Urinary bladder (tissue), 4 donors: ENCODE data around the gene PCMTD2. TPM values are rescaled to one million over a fixed set of nuclear protein-coding genes. Genes with fewer than 3 reads are reported as not detected.

ENCODE experiments used
- DNase-seq: peaks from one replicate; pipeline ENCODE4 v3.0.0-alpha.2; 2015; ENCODE audit errors: extremely low spot score
- H3K27ac ChIP-seq: one replicate; pipeline ENCODE4 v1.5.1; 2013; ENCODE audit warnings: low read depth, mild to moderate bottlenecking, moderate library complexity
- H3K36me3 ChIP-seq: one replicate; pipeline ENCODE4 v1.6.1; 2013; ENCODE audit warnings: mild to moderate bottlenecking, moderate library complexity; ENCODE audit not compliant: insufficient read depth
- H3K4me1 ChIP-seq: one replicate; pipeline ENCODE4 v1.6.1; 2013; ENCODE audit warnings: mild to moderate bottlenecking, moderate library complexity; ENCODE audit not compliant: insufficient read depth
- H3K4me3 ChIP-seq: one replicate; pipeline ENCODE4 v1.5.1; 2013; ENCODE audit warnings: low read depth, low read length
- WGBS: extraction: QIAGEN DNeasy Blood & Tissue Kit; methylation state at CpG from one replicate; pipeline ENCODE4 v1.1.7; 2013; 5-methylcytosine and 5-hydroxymethylcytosine counted together
- polyA plus RNA-seq: library from polyadenylated mRNA; stranded (reverse); fragments of 200-250 nt; gene quantifications from one replicate; pipeline ENCODE4 v1.2.3, GENCODE V29; 2013
- total RNA-seq: library from RNA; depleted of rRNA; stranded (reverse); fragments of >200 nt; gene quantifications from one replicate; pipeline ENCODE4 v1.2.3, GENCODE V29; 2014
- donor health status: healthy with polysubstance abuse.
- donor health status: healthy.

Gene PCMTD2
- total RNA-seq (93.9 TPM), polyA plus RNA-seq (39.1 TPM)

- Histone ChIP-seq H3K27ac (peak within 1 kb of the TSS; percentile 65), H3K4me3 (peak within 1 kb of the TSS; percentile 91), H3K4me1 (peaks cover 3% of the 10 kb centered on the region), H3K36me3 (no peaks in the 10 kb centered on the region)
- WGBS: under 1% methylated on average over 96 of the region's 96 CpGs
- DNase-seq: peak; percentile 47
Measured at GRCh38 chr20:64255361-64256281, at the start of gene PCMTD2. PCMTD2 (plus strand) TSS chr20:64255748; CDS start chr20:64259966, 4,218 bp downstream.

GRCh38 chr20:64206614-64207013, 48.9 kb upstream of the PCMTD2 start:
- no peak for DNase-seq
- H3K36me3 ChIP-seq: no peaks in the 10 kb centered on the region
- H3K4me1 ChIP-seq: no peaks in the 10 kb centered on the region
- H3K27ac ChIP-seq: no peak overlapping the region
- no peak overlapping the region for H3K4me3 ChIP-seq
- 90% methylated on average over 8 of the region's 8 CpGs for whole genome bisulfite sequencing

DNA sequence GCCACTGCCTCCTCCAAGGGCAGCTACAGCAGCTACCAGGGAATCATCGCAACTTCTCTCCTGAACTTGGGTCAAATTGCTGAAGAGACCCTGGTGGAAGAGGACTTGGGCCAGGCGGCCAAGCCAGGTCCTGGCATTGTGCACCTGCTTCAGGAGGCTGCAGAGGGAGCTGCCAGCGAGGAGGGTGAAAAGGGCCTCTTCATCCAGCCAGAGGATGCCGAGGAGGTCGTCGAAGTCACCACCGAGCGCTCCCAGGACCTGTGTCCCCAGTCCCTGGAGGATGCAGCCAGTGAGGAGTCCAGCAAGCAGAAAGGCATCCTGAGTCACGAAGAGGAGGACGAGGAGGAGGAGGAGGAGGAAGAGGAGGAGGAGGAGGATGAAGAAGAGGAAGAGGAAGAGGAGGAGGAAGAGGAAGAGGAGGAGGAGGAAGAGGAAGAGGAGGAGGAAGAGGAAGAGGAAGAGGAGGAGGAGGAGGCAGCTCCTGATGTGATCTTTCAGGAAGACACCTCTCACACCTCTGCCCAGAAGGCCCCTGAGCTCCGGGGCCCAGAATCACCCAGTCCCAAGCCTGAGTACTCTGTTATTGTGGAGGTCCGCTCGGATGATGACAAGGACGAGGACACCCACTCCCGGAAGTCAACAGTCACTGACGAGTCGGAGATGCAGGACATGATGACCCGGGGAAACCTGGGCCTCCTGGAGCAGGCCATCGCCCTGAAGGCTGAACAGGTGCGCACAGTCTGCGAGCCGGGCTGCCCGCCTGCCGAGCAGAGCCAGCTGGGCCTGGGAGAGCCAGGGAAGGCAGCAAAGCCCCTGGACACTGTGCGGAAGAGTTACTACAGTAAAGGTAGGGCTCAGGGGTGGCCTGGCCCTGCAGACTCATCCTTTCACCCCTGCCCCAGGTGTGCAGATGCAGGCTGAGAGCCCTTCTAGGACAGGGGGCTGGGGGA, 47.6 kb upstream of the PCMTD2 start:
- DNase-seq: no peak
- Histone ChIP-seq H3K36me3 (no peaks in the 10 kb centered on the region), H3K4me1 (no peaks in the 10 kb centered on the region), H3K4me3 (no peak overlapping the region), H3K27ac (no peak overlapping the region)
- 89% methylated on average over 25 of the region's 25 CpGs for WGBS

- Histone ChIP-seq H3K27ac (no peak overlapping the region), H3K4me1 (no peaks in the 10 kb centered on the region), H3K4me3 (no peak overlapping the region), H3K36me3 (no peaks in the 10 kb centered on the region)
- DNase-seq: no peak
- WGBS: 77% methylated on average over 7 of the region's 7 CpGs
Measured at GRCh38 chr20:64209148-64209547, 46.4 kb upstream of the PCMTD2 start.

GRCh38 chr20:64210656-64211369, 44.7 kb upstream of the PCMTD2 start:
- Histone ChIP-seq H3K4me1 (no peaks in the 10 kb centered on the region), H3K27ac (no peak overlapping the region), H3K4me3 (no peak overlapping the region), H3K36me3 (no peaks in the 10 kb centered on the region)
- 80% methylated on average over 15 of the region's 15 CpGs for WGBS
- DNase-seq: no peak

DNA sequence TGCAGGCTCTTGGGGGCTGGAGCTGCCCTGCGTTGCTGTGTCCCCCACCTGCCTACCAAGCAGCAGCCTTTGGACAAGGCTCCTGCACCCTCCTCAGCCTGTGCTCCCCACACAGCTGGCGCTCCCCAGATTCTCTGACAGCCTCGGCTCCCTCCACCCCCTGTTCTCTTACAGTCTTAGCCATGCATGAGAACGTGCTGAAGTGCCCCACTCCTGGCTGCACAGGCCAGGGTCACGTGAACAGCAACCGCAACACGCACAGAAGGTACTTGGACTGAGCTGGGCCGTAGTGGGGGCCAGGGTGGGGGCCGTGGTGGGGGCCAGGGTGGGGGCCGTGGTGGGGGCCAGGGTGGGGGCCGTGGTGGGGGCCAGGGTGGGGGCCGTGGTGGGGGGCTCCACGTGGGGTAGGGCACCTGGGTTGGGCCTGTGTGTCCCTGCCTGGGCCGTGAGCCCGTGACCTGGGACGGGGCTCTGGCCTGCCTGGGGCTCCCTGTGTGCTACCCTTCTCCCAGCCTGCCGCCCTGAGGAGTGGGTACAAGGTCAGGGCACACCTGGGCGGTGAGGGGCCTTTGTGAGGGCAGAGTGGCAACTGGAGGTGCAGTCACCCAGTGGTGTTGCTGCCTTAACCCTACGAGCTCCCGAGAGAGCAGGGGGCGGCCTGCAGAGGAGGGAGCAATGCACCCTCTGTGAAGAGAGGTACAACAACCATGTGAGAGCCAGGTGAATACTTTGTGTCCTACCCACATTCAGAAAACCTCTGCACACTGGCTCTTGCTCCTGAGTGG, 43.5 kb upstream of the PCMTD2 start:
- no peak overlapping the region for H3K4me3 ChIP-seq
- 78% methylated on average over 21 of the region's 21 CpGs for WGBS
- no peak for DNase-seq
- no peaks in the 10 kb centered on the region for H3K36me3 ChIP-seq
- no peak overlapping the region for H3K27ac ChIP-seq
- H3K4me1 ChIP-seq: no peaks in the 10 kb centered on the region

GRCh38 chr20:64212755-64213154, 42.8 kb upstream of the PCMTD2 start:
- no peak for DNase-seq
- no peaks in the 10 kb centered on the region for H3K36me3 ChIP-seq
- 26% methylated on average over 7 of the region's 7 CpGs for WGBS
- H3K27ac ChIP-seq: no peak overlapping the region
- no peaks in the 10 kb centered on the region for H3K4me1 ChIP-seq
- no peak overlapping the region for H3K4me3 ChIP-seq

DNA sequence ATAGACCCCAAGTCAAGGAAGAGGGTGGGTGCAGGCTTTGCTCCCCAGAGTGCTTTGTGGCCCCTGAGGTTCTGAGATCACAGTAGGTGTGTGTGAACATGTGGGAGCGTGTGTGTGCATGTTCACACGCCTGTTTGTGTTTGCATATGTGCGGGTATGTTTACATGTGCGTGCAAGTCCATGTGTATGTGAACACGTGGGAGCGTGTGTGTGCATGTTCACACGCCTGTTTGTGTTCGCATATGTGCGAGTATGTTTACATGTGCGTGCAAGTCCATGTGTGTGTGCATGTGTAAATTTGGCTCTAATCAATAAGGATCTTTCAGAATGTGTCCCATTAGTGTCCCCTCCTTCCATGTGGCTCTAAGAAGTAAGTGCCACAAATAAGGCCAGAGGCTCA, 41.4 kb upstream of the PCMTD2 start:
- Histone ChIP-seq H3K27ac (no peak overlapping the region), H3K4me1 (no peaks in the 10 kb centered on the region), H3K36me3 (no peaks in the 10 kb centered on the region), H3K4me3 (no peak overlapping the region)
- no peak for DNase-seq
- 93% methylated on average over 10 of the region's 10 CpGs for WGBS

GRCh38 chr20:64214952-64215351, 40.6 kb upstream of the PCMTD2 start:
- Histone ChIP-seq H3K36me3 (no peaks in the 10 kb centered on the region), H3K4me1 (no peaks in the 10 kb centered on the region), H3K4me3 (no peak overlapping the region), H3K27ac (no peak overlapping the region)
- WGBS: 43% methylated on average over 6 of the region's 6 CpGs
- DNase-seq: no peak

- H3K4me3 ChIP-seq: no peak overlapping the region
- 60% methylated on average over 3 of the region's 3 CpGs for WGBS
- H3K27ac ChIP-seq: no peak overlapping the region
- DNase-seq: no peak
- no peaks in the 10 kb centered on the region for H3K36me3 ChIP-seq
- H3K4me1 ChIP-seq: no peaks in the 10 kb centered on the region
Measured at GRCh38 chr20:64216036-64216435, 39.5 kb upstream of the PCMTD2 start.

- Histone ChIP-seq H3K4me3 (no peak overlapping the region), H3K27ac (no peak overlapping the region), H3K36me3 (no peaks in the 10 kb centered on the region), H3K4me1 (no peaks in the 10 kb centered on the region)
- no peak for DNase-seq
- 93% methylated on average over 11 of the region's 11 CpGs for WGBS
Measured at GRCh38 chr20:64216910-64217309, 38.6 kb upstream of the PCMTD2 start.

DNA sequence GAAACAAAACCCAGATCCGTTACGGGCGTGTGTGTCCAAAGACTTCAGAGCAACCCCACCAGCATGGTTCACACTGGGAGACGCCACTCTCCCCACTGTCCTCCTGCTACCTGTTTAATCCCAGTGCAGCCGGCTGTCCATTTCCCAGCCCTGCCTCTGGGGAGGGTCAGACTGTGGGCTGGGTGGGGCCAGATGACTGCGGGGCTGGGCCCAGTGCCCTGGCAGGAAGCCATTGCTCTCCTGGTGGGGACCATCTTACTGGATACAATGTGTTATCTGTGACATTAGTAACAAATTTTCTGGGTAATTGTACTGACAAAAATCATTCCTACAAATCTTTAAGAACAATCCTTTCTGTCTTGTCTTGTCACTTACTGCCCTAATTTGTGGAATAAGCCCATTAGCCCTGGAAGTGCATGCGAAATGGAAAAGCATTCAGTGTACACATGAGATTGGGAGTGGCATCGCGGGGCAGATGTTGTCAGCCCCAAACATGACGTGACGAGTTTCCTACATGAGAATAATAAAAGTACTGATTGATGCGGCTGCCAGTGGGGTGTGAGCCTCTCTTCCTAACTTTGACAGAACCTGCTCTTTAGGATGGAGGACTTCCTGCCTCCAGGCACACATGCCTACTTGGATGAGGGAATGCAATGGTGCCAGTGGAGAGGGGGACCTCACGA, 37.9 kb upstream of the PCMTD2 start:
- Histone ChIP-seq H3K27ac (no peak overlapping the region), H3K4me1 (no peaks in the 10 kb centered on the region), H3K4me3 (no peak overlapping the region), H3K36me3 (no peaks in the 10 kb centered on the region)
- WGBS: 71% methylated on average over 13 of the region's 13 CpGs
- DNase-seq: no peak
